ENCODE data around the gene KREMEN1. TPM values are rescaled to one million over a fixed set of nuclear protein-coding genes. Genes with fewer than 3 reads are reported as not detected.
"Not testable (repeated sequence)": the region's sequence is repeated elsewhere in the genome, so short reads cannot be mapped to it uniquely, and the experiment has no call there.

The KREMEN1 gene
- total and polyA plus RNA-seq, 3 donors from 2014 or later: 42.5 to 54.9 (median 54.5) TPM

GRCh38 chr22:29079218-29079901, 6.5 kb downstream of the KREMEN1 start:
- DNase-seq: peak; percentile 57
- peak overlapping the region; percentile 31 to 61 for H3K27ac ChIP-seq
- H3K4me3 ChIP-seq: no peak overlapping the region
- no peaks in the 10 kb centered on the region for H3K27me3 ChIP-seq
- 64 to 74% methylated on average over 8 of the region's 8 CpGs for WGBS, 2 donors
- H3K9me3 ChIP-seq: no peaks in the 10 kb centered on the region
- TF ChIP-seq POLR2A (IDR thresholded peaks at IDR 0.05) (no peak), CTCF (IDR thresholded peaks at IDR 0.05) (no peak)
- intact Hi-C loops (cut with DNase I; ENCODE audit: low total_unique reads): no loop called here
- H3K4me1 ChIP-seq: peaks cover 46% of the 10 kb centered on the region
- no peaks in the 10 kb centered on the region for H3K36me3 ChIP-seq (ENCODE audit: low read depth, missing control alignments)

DNA sequence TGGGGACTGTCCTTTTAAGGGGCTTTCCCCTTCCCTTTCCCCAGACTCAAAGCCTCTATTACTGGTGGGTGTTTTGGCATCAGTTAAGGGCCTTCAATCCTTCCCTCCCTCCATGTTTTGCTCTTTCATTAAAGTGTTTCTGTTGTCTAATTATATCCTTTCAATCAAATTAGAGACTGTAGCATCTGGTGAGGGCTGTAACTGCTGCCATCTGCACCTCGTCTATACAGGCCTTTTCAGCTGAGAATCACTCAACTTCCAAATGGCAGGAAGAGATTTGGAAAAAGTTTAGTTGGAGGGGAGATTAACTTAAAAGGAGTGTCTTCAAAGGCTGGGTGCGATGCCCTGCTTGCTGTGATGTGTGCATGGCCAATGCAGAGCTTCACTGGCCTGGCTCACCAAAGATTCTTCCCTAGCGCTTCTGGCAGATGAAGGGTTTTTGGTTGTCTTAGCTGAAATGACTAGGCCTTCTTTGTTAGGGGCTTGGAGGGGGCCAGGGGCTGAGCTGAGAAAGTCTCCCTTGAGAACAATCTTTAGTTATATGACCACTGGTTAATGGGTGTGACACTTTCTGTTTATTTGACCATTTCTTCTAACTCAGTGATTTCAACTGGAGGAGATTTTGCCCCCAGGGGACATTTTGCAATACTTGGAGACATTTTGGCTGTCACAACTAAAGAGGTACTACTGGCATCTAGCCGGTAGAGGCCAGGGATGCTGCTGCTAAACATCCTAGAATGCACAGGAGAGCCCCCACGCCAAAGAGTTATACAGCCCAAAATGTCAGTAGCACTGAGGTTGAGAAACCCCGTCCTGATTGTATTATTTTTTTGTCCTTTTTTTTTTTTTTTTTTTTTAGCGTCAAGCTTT, 7.5 kb downstream of the KREMEN1 start:
- peaks cover 37% of the 10 kb centered on the region for H3K4me1 ChIP-seq
- no peak for DNase-seq

DNA sequence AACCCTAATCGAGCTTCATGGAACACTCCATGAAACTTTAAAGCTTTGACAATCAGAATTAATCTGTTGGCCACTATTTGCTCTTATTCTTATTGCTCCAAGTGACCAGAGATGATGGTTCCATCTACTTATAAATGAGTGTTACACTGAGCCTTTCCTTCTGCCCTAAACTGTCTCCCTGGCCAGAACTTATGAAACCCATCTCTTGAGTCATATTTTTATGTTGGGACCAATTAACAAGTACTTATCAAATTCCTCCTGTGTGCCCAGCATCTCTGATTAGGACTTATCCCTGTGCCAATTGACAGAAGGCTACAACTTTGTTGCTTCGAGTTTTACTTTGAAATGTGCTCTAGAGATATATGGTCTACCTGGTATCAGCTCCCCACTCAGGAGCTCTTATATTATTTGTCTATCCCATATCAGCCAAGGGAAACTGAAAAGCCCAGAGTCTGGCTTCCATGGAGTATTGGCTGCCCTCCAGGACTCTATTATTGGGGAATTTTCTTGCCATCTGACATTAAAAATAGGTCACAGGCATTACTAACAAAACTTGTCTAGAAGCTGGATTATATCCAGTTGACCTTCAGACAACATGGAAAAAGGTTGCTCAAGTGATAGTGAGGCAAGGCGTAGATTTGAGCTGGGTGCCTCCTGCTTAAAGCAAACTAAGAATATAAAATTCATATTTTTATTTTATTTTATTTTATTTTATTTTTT, 8.8 kb downstream of the KREMEN1 start:
- no peak overlapping the region for H3K4me3 ChIP-seq
- H3K4me1 ChIP-seq: peaks cover 37% of the 10 kb centered on the region
- TF ChIP-seq POLR2A (IDR thresholded peaks at IDR 0.05) (no peak), CTCF (IDR thresholded peaks at IDR 0.05) (no peak)
- intact Hi-C loops (cut with DNase I; ENCODE audit: low total_unique reads): no loop called here
- no peak for DNase-seq
- WGBS, 2 donors: 54 to 79% methylated on average over 3 of the region's 3 CpGs
- H3K36me3 ChIP-seq (ENCODE audit: low read depth, missing control alignments): no peaks in the 10 kb centered on the region
- H3K9me3 ChIP-seq: no peaks in the 10 kb centered on the region
- no peak overlapping the region for H3K27ac ChIP-seq
- H3K27me3 ChIP-seq: no peaks in the 10 kb centered on the region

More for the DNA sequence above, 7.5 kb downstream of the KREMEN1 start:
- no peaks in the 10 kb centered on the region for H3K36me3 ChIP-seq (ENCODE audit: low read depth, missing control alignments)
- H3K27me3 ChIP-seq: no peaks in the 10 kb centered on the region
- H3K9me3 ChIP-seq: no peaks in the 10 kb centered on the region
- H3K27ac ChIP-seq: peak overlapping the region in 1 of 2 donors; percentile 1
- intact Hi-C loops (cut with DNase I; ENCODE audit: low total_unique reads): no loop called here
- no peak for TF ChIP-seq POLR2A (IDR thresholded peaks at IDR 0.05)
- no peak for TF ChIP-seq CTCF (IDR thresholded peaks at IDR 0.05)
- H3K4me3 ChIP-seq: no peak overlapping the region
- WGBS, 2 donors: 82 to 85% methylated on average over 7 of the region's 7 CpGs

GRCh38 chr22:29082826-29083545, 10.2 kb downstream of the KREMEN1 start:
- no peak for TF ChIP-seq POLR2A (IDR thresholded peaks at IDR 0.05)
- TF ChIP-seq CTCF (IDR thresholded peaks at IDR 0.05): no peak
- Histone ChIP-seq H3K4me1 (peaks cover 36% of the 10 kb centered on the region), H3K36me3 (ENCODE audit: low read depth, missing control alignments) (no peaks in the 10 kb centered on the region), H3K27ac (no peak overlapping the region), H3K27me3 (no peaks in the 10 kb centered on the region), H3K9me3 (no peaks in the 10 kb centered on the region), H3K4me3 (no peak overlapping the region)
- WGBS, 2 donors: 88 to 92% methylated on average over 7 of the region's 7 CpGs
- intact Hi-C loops (cut with DNase I; ENCODE audit: low total_unique reads): no loop called here
- no peak for DNase-seq

DNA sequence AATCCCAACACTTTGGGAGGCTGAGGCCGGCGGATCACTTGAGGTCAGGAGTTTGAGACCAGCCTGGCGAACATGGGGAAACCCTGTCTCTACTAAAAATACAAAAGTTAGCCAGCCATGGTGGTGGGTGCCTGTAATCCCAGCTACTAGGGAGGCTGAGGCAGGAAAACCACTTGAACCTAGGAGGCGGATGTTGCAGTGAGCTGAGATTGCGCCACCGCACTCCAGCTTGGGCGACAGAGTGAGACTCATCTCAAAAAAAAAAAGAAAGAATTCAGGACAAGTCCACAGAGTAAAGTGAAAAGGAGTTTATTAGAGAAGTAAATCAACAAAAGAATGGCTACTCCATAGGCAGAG, 10.7 kb downstream of the KREMEN1 start:
- H3K36me3 ChIP-seq (ENCODE audit: low read depth, missing control alignments); H3K4me3 ChIP-seq; H3K27ac ChIP-seq; intact Hi-C loops (cut with DNase I; ENCODE audit: low total_unique reads); H3K9me3 ChIP-seq; DNase-seq; H3K27me3 ChIP-seq: not testable (repeated sequence)
- H3K4me1 ChIP-seq: peaks cover 30% of the 10 kb centered on the region
- 90 to 99% methylated on average over 7 of the region's 7 CpGs for WGBS, 2 donors
